PC-9 (cell line): ENCODE measurements around the gene PYROXD2. TPM values are rescaled to one million over a fixed set of nuclear protein-coding genes. Genes with fewer than 3 reads are reported as not detected.
A peak's percentile ranks its signal among the peaks of the same experiment; 100 is the strongest.

Experiments used
- BruUV-seq: library from RNA; stranded (reverse); fragments of 400-500 nt; replicated peaks from 2 replicates; lab custom pipeline; 2021; lab: Mats Ljungman, UMichigan
- CTCF ChIA-PET: fragments of 300-600 bp; sonication (Branson Sonifier 250); formaldehyde crosslinking; loops from one replicate; lab custom pipeline; 2022; ENCODE audit warnings: antibody characterized with exemption; lab: Charles Lee
- POLR2A ChIA-PET: fragments of 300-600 bp; sonication (Branson Sonifier 250); formaldehyde crosslinking; loops from one replicate; lab custom pipeline; 2022; ENCODE audit warnings: antibody characterized with exemption; ENCODE audit not compliant: unreplicated experiment; lab: Charles Lee
- DNase-seq, 2 experiments: peaks; one replicate each; pipeline versions ENCODE4 v3.0.0 to v3.0.0-alpha.2; 2015 to 2022; ENCODE audit warnings: mixed read lengths in 1 of 2
- H2AFZ ChIP-seq: fragments of 200-600 bp; sonication (generic); 2 replicates; pipeline ENCODE4 v1.8.1; 2017; ENCODE audit warnings: antibody characterized with exemption
- H3F3A ChIP-seq: fragments of 200-600 bp; sonication (generic); 2 replicates; pipeline ENCODE4 v1.8.1; 2017; ENCODE audit warnings: antibody characterized with exemption, mild to moderate bottlenecking, low read depth; ENCODE audit not compliant: insufficient read depth
- H3K27ac ChIP-seq: fragments of 200-600 bp; sonication (generic); 2 replicates; pipeline ENCODE4 v1.6.1; 2016; ENCODE audit warnings: mixed run types
- H3K27me3 ChIP-seq: fragments of 200-600 bp; sonication (generic); 2 replicates; pipeline ENCODE4 v1.6.1; 2016; ENCODE audit warnings: low read depth, mixed run types; ENCODE audit not compliant: insufficient read depth
- H3K36me3 ChIP-seq: fragments of 200-600 bp; sonication (generic); 2 replicates; pipeline ENCODE4 v1.6.1; 2016; ENCODE audit warnings: low read depth, mixed run types
- H3K4me1 ChIP-seq: fragments of 200-600 bp; sonication (generic); replicated peaks from 2 replicates; pipeline ENCODE4 v1.6.1; 2016; ENCODE audit warnings: mixed run types; ENCODE audit not compliant: insufficient read depth
- H3K4me2 ChIP-seq: fragments of 200-600 bp; sonication (generic); 2 replicates; pipeline ENCODE4 v1.6.1; 2017; ENCODE audit warnings: mixed run types
- H3K4me3 ChIP-seq: fragments of 200-600 bp; sonication (generic); 2 replicates; pipeline ENCODE4 v1.6.1; 2016; ENCODE audit warnings: mixed run types
- H3K79me2 ChIP-seq: fragments of 200-600 bp; sonication (generic); 2 replicates; pipeline ENCODE4 v1.6.1; 2017; ENCODE audit warnings: low read depth, mixed run types
- H3K9me2 ChIP-seq: fragments of 200-600 bp; sonication (generic); 2 replicates; pipeline ENCODE4 v1.8.1; 2017; ENCODE audit warnings: mild to moderate bottlenecking; ENCODE audit not compliant: insufficient read depth
- H3K9me3 ChIP-seq: fragments of 200-600 bp; sonication (generic); 2 replicates; pipeline ENCODE4 v1.8.1; 2016; ENCODE audit warnings: low read depth; ENCODE audit not compliant: insufficient read depth
- H4K20me1 ChIP-seq: fragments of 200-600 bp; sonication (generic); 2 replicates; pipeline ENCODE4 v1.8.1; 2017; ENCODE audit not compliant: insufficient read depth
- EZH2 ChIP-seq: fragments of 200-600 bp; sonication (generic); IDR thresholded peaks from 2 replicates; pipeline ENCODE4 v1.8.0; 2017; ENCODE audit warnings: antibody characterized with exemption, low read depth
- intact Hi-C: fragments of 100-400 bp; cut with micrococcal nuclease; formaldehyde crosslinking; loops from one replicate; pipeline ENCODE4 v1.10.0; 2022; ENCODE audit not compliant: unreplicated experiment
- total RNA-seq: library from RNA; stranded (reverse); gene quantifications from 2 replicates; pipeline ENCODE4 v1.2.3, GENCODE V29; 2021
- TF ChIP-seq, protein P1 (sequence below): fragments of 200-600 bp; sonication (generic); conservative IDR thresholded peaks from 2 replicates; pipeline ENCODE4 v1.6.1; 2017; ENCODE audit warnings: mixed run types, antibody characterized with exemption, mild to moderate bottlenecking, moderate library complexity

The PYROXD2 gene
- total RNA-seq, 1 experiment from 2014 or later: 28.0 TPM

DNA sequence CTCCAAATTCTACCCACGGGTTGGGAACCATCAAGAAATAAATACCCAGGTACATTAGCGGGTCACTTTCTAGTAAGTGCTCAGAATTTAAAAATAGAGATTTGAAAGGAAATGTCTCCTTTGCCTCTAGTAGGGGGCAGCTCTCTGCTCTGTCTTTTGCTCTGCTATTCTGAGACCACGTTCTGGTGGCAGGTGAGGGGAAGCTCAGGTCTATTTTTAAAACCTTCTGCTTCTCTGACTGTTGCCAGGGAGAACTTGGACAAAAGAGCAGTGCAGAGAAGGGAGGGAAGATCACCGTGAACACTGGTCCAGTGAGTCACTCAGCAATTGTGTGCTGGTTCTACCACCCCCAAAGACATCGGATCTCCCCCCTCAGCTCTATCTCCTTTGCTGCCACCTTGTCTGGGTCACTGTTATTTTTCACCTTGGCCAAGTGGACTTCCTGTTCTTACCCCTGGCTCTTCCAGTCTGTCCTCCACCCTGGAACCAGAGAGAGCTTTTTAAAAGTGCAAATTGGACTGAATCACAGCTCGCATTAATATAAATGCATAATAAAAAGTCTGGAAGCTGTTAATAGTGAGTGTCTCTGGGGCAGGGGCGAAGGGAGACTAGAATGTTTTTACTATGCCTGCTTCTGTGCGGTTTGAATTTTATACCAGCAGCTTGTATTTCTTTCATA, 74.6 kb downstream of the PYROXD2 start:
- DNase-seq: no peak
- H3K9me3 ChIP-seq: no peaks in the 10 kb centered on the region
- no peaks in the 10 kb centered on the region for H3K36me3 ChIP-seq
- H3K4me3 ChIP-seq: no peak overlapping the region
- peak overlapping the region; percentile 34; the same call in 1 of the 2 replicates for H3K27ac ChIP-seq
- H3K4me1 ChIP-seq: peaks cover 18% of the 10 kb centered on the region
- H4K20me1 ChIP-seq: no peaks in the 10 kb centered on the region
- CTCF ChIA-PET: no interaction called here
- H3K79me2 ChIP-seq: no peaks in the 10 kb centered on the region
- POLR2A ChIA-PET: no interaction called here
- no TSS peak for BruUV-seq
- H3K4me2 ChIP-seq: peak overlapping the region; percentile 36
- no peaks in the 10 kb centered on the region for H3K27me3 ChIP-seq
- no peak overlapping the region for H2AFZ ChIP-seq
- peaks cover 7% of the 10 kb centered on the region; the same call in 1 of the 2 replicates for H3F3A ChIP-seq
- TF ChIP-seq, protein P1, sequence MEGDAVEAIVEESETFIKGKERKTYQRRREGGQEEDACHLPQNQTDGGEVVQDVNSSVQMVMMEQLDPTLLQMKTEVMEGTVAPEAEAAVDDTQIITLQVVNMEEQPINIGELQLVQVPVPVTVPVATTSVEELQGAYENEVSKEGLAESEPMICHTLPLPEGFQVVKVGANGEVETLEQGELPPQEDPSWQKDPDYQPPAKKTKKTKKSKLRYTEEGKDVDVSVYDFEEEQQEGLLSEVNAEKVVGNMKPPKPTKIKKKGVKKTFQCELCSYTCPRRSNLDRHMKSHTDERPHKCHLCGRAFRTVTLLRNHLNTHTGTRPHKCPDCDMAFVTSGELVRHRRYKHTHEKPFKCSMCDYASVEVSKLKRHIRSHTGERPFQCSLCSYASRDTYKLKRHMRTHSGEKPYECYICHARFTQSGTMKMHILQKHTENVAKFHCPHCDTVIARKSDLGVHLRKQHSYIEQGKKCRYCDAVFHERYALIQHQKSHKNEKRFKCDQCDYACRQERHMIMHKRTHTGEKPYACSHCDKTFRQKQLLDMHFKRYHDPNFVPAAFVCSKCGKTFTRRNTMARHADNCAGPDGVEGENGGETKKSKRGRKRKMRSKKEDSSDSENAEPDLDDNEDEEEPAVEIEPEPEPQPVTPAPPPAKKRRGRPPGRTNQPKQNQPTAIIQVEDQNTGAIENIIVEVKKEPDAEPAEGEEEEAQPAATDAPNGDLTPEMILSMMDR: no peak
- TF ChIP-seq EZH2: no peak
- no peaks in the 10 kb centered on the region for H3K9me2 ChIP-seq
- intact Hi-C loops: no loop called here

- no peak for TF ChIP-seq EZH2
- TF ChIP-seq, protein P1: no peak
- no TSS peak for BruUV-seq
- CTCF ChIA-PET: interaction anchor here (0.6 kb wide), 1 partner anchor 46 kb away, joined by 3 read pairs; no protein-coding TSS in a partner anchor
Observed at GRCh38 chr10:98339799-98340198, 75.2 kb downstream of the PYROXD2 start.

GRCh38 chr10:98338896-98339295, 76.1 kb downstream of the PYROXD2 start:
- TF ChIP-seq, protein P1: no peak
- TF ChIP-seq EZH2: no peak
- POLR2A ChIA-PET: no interaction called here
- H2AFZ ChIP-seq: no peak overlapping the region
- no peaks in the 10 kb centered on the region for H3K9me2 ChIP-seq
- no peaks in the 10 kb centered on the region for H3K27me3 ChIP-seq
- no peaks in the 10 kb centered on the region for H3K36me3 ChIP-seq
- CTCF ChIA-PET: no interaction called here
- peaks cover 7% of the 10 kb centered on the region; the same call in 1 of the 2 replicates for H3F3A ChIP-seq
- no peak overlapping the region for H3K4me3 ChIP-seq
- H3K4me1 ChIP-seq: peaks cover 19% of the 10 kb centered on the region
- H3K79me2 ChIP-seq: no peaks in the 10 kb centered on the region
- H4K20me1 ChIP-seq: no peaks in the 10 kb centered on the region
- H3K27ac ChIP-seq: no peak overlapping the region
- intact Hi-C loops: no loop called here
- DNase-seq: no peak
- BruUV-seq: no TSS peak
- H3K9me3 ChIP-seq: no peaks in the 10 kb centered on the region
- H3K4me2 ChIP-seq: no peak overlapping the region

More at GRCh38 chr10:98339799-98340198, 75.2 kb downstream of the PYROXD2 start:
- peaks cover 7% of the 10 kb centered on the region; the same call in 1 of the 2 replicates for H3F3A ChIP-seq
- H3K9me3 ChIP-seq: no peaks in the 10 kb centered on the region
- no peaks in the 10 kb centered on the region for H3K9me2 ChIP-seq
- H3K4me1 ChIP-seq: peaks cover 18% of the 10 kb centered on the region
- H4K20me1 ChIP-seq: no peaks in the 10 kb centered on the region
- no peaks in the 10 kb centered on the region for H3K79me2 ChIP-seq
- H3K4me2 ChIP-seq: no peak overlapping the region
- no peaks in the 10 kb centered on the region for H3K27me3 ChIP-seq
- H2AFZ ChIP-seq: no peak overlapping the region
- POLR2A ChIA-PET: no interaction called here
- H3K36me3 ChIP-seq: no peaks in the 10 kb centered on the region
- intact Hi-C loops: no loop called here
- H3K27ac ChIP-seq: no peak overlapping the region
- H3K4me3 ChIP-seq: no peak overlapping the region
- DNase-seq: no peak
